GM12864 (cell line): ENCODE data around the gene SLC7A6.
"Not testable (repeated sequence)": the region's sequence is repeated elsewhere in the genome, so short reads cannot be mapped to it uniquely, and the experiment has no call there.

Source experiments
- DNase-seq: peaks from one replicate; pipeline ENCODE4 v3.0.0-alpha.2; 2011; ENCODE audit warnings: low read depth
- H3K4me3 ChIP-seq: 2 replicates; pipeline ENCODE4 v1.5.1; 2011; ENCODE audit warnings: mild to moderate bottlenecking, low read depth, low read length, control low read depth
- TF ChIP-seq, protein P1 (sequence below): IDR thresholded peaks from 2 replicates; pipeline ENCODE4 v1.5.1; 2011; ENCODE audit warnings: low read depth, mild to moderate bottlenecking, moderate library complexity, low read length, control low read depth, inconsistent platforms; ENCODE audit errors: missing control alignments

SLC7A6 gene

DNA sequence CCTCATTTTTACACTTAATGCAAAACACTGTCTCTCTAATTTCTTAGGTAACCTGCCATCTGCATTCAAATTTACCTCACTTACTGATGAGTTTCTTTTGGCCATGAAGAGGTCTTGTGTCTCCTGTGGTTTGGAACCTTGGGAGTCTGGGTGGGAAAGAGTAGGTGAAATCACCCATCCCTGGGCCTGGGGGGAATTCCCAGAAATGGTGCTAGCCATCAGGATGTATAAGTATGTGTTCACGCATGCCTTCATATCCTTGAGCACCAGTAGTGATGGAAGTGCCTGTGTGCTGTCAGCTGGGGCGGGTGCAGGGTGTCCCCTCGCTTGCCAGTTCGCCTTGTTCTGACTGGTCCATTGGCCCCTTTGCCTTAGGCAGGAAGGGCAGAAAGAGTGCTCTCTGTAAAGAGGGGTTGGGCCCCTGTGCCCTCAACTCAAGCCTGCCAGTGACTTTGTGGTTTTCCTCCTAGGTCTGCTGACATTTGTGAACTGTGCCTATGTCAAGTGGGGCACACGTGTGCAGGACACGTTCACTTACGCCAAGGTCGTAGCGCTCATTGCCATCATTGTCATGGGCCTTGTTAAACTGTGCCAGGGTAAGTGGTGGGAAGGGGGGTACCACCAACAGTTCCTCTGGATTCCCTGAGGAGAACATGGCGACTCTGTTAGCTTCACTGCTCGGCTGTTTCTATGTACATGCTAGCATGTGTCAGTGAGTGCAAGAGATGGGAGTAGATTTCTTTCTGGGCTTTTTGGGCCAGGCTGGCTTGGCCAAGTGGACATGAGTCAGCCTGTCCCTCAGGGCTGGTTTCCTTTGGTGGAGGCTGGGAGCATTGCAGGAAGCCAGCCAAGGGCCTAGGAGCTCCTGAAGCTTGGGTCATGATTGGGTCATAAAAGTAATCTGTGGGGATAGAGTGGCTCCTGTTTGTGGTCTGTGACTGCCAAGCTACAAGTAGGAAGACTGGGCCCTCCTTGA lies 23.2 kb downstream of the SLC7A6 start:
- no peak for DNase-seq
- no peak overlapping the region for H3K4me3 ChIP-seq
- TF ChIP-seq, protein P1, sequence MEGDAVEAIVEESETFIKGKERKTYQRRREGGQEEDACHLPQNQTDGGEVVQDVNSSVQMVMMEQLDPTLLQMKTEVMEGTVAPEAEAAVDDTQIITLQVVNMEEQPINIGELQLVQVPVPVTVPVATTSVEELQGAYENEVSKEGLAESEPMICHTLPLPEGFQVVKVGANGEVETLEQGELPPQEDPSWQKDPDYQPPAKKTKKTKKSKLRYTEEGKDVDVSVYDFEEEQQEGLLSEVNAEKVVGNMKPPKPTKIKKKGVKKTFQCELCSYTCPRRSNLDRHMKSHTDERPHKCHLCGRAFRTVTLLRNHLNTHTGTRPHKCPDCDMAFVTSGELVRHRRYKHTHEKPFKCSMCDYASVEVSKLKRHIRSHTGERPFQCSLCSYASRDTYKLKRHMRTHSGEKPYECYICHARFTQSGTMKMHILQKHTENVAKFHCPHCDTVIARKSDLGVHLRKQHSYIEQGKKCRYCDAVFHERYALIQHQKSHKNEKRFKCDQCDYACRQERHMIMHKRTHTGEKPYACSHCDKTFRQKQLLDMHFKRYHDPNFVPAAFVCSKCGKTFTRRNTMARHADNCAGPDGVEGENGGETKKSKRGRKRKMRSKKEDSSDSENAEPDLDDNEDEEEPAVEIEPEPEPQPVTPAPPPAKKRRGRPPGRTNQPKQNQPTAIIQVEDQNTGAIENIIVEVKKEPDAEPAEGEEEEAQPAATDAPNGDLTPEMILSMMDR = no peak

DNA sequence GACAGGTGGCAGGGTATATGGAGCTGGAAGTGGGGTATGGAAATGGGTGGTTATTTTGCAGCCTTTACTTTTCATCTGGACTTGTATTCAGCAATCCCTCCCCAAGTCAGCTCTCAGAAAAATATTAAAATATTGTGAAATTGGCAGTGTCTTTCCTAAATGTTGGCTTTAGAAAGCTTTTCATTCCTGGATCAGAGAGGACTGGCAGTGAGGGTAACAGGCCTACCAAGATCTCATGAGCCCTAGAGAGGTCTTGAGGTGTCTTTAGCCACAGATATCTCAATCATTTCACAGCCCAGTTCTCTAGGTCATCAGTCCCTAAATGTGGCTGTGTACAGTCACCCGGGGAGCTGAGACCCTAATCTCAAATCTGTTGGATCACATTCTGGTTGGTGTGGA lies 23.9 kb downstream of the SLC7A6 start:
- TF ChIP-seq, protein P1 = no peak
- no peak overlapping the region for H3K4me3 ChIP-seq
- no peak for DNase-seq

DNA sequence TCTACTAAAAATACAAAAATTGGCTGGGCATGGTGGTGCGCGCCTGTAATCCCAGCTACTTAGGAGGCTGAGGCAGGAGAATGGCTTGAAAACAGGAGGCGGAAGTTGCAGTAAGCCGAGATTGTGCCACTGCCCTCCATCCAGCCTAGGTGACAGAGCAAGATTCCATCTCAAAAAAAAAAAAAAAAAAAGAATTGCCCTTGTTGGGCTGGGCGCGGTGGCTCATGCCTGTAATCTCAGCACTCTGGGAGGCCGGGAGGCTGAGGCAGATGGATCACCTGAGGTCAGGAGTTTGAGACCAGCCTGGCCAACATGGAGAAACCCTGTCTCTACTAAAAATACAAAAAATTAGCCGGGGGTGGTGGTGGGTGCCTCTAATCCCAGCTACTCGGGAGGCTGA lies 24.5 kb downstream of the SLC7A6 start:
- H3K4me3 ChIP-seq, DNase-seq: not testable (repeated sequence)

DNA sequence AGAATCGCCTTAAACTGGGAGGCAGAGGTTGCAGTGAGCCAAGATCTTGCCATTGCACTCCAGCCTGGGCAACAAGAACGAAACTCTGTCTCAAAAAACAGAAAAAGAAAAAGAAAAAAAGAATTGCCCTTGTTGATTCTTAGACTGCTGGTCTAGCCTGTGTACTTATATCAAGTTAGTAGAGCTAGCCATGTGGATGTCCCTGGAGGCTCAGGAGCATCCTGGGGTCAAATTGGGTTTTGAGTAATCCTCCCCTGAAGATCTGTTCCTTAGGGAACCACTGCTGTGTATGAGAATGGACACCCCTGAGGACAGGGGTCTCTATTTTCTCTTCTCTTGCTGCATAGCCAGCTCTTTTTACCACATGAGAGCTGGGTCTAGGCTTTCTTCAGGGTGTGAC lies 24.9 kb downstream of the SLC7A6 start:
- H3K4me3 ChIP-seq = no peak overlapping the region
- TF ChIP-seq, protein P1 = no peak
- DNase-seq = no peak

DNA sequence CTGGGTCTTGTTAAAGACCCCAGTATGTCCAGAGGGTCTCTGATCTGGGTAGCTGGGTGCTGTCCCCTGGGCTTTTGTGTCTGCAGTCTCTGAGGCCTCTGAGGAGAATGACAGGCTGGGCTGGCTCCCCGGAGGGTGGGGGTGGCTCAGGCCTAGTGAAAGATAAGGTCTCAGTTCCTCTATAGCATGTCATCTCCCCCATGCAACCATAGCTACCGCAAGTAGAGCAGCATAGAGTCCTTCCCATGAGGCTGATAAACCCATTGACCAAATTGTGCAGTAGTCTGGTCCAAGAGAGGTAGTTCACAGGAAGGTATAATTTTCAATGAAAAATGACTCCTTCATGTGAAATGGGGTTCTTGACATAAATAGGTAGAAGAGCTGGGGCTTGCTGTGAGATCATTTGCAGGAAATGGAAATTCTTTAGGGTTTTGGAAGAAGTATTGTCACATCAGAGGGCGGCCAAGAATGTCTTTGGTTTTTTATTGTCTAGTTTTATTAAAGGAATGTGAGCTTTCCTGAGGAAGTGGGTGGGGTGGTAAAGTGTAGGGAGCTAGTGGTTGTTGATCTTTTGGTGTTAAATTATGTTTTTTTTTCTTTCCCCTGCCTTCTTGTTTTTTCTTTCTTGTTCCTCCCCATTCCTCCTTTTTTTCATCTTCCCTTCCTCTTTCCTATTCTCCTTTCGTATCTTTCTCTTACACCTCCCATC lies 25.4 kb downstream of the SLC7A6 start:
- no peak overlapping the region for H3K4me3 ChIP-seq
- DNase-seq = peak; percentile 69
- TF ChIP-seq, protein P1 = no peak

DNA sequence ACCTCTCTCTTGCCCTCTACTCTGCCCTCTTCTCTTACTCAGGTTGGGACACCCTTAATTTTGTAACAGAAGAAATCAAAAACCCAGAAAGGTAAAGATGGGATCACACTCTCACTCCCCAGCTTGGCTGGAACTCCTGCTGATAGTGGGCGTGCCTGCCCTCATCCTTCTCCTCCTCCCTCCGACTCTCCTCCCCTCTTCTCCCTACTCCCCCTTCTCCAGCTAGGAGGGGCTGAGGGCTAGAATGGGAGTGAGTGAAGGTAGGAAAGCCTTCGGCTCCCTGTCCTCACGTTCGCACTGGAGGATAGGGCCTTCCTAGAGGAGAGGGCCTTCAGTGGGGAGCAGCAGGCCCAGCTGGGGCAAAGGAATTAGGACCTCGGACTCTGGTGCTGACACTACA lies 26.1 kb downstream of the SLC7A6 start:
- TF ChIP-seq, protein P1 = no peak
- no peak overlapping the region for H3K4me3 ChIP-seq
- no peak for DNase-seq

DNA sequence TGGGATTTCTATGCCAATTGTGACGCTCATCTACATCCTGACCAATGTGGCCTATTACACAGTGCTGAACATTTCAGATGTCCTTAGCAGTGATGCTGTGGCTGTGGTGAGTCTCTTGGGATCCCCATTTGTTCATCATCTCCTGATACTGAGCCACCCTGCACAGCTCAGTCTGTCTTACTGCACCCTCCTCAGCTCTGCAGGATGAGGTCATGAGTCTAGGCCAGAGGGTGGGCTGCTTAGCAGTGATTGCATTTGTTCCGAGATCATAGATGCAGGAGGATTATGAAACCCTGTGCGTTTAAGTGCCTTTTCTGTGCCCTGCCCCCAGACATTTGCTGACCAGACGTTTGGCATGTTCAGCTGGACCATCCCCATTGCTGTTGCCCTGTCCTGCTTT lies 26.9 kb downstream of the SLC7A6 start:
- H3K4me3 ChIP-seq = no peak overlapping the region
- TF ChIP-seq, protein P1 = no peak
- DNase-seq = no peak
